ENCODE data around the gene STARD5. TPM values are rescaled to one million over a fixed set of nuclear protein-coding genes. Genes with fewer than 3 reads are reported as not detected.

STARD5 gene
- total and polyA plus RNA-seq, 10 donors: 6.4 to 18.9 (median 10.9) TPM

DNA sequence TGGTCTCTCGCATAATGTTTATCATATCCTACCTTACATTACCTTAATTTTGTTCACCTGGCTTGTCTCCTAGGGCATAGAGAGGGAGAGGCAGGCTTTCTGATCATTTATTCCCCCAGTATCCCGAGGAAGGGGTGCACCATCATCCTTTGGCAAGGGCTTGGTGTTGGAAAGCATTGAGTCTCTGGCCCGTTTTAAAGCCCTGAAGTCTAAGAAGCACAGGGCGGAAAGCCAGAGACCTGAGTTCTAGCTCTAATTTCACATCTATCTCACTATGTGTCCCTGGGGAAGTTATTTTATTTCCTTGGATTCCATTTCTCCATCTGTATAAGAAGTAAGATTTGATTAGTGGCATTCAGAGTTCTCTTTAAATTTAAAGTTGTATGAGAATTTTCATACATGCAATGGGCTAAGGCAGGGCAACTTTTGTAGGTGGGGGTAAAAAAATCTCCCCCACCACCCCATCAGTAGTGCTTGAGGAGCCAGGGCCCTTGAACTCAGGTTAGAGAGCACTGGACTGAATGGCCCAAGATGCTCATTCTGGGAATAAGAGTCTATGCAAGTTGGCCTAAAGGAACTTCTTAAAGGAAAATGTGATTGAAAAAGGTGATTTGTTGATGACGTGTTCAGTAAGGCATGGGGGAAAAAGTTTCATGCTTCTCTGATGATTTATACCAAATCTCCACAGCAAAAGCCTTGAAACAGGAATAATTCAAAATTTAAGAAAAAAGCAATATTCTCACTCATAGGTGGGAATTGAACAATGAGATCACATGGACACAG is 40.0 kb upstream of the STARD5 start:
- DNase-seq: no peak
- TF ChIP-seq, protein P1, sequence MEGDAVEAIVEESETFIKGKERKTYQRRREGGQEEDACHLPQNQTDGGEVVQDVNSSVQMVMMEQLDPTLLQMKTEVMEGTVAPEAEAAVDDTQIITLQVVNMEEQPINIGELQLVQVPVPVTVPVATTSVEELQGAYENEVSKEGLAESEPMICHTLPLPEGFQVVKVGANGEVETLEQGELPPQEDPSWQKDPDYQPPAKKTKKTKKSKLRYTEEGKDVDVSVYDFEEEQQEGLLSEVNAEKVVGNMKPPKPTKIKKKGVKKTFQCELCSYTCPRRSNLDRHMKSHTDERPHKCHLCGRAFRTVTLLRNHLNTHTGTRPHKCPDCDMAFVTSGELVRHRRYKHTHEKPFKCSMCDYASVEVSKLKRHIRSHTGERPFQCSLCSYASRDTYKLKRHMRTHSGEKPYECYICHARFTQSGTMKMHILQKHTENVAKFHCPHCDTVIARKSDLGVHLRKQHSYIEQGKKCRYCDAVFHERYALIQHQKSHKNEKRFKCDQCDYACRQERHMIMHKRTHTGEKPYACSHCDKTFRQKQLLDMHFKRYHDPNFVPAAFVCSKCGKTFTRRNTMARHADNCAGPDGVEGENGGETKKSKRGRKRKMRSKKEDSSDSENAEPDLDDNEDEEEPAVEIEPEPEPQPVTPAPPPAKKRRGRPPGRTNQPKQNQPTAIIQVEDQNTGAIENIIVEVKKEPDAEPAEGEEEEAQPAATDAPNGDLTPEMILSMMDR (IDR thresholded peaks at IDR 0.05 in 8 of 11, conservative IDR thresholded peaks at IDR 0.05 in 3 of 11): no peak
- TF ChIP-seq POLR2AphosphoS5 (IDR thresholded peaks at IDR 0.05): no peak
- TF ChIP-seq POLR2A (IDR thresholded peaks at IDR 0.05): no peak

DNA sequence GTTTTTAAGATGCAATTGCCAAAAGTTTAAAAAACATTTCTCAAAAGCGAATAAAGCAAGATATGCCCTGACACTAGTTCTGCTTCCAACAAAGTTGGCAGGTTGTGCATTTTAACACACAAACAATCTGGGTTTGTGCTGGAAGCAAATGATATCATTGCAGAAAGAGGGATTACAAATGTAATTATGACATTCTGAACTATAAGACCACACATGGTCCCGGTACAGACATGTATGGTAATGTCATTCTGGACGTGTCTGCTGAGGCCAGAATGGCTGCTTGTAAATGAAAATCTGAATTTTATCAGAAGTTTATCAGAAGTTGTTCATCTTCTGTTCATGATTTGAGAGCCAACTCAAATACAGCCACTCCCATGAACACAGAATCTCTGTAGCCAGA is 39.3 kb upstream of the STARD5 start:
- H3K36me3 ChIP-seq: peaks cover 0 to 23% (median 0%) of the 10 kb centered on the region in 6 donors
- no peak overlapping the region for H3K4me3 ChIP-seq
- intact Hi-C loops (cut with DNase I; ENCODE audit: low total_unique reads): no loop called here
- H3K9me3 ChIP-seq: no peaks in the 10 kb centered on the region
- WGBS, 5 donors: 86 to 94% (median 91%) methylated on average over 3 of the region's 3 CpGs
- no peaks in the 10 kb centered on the region for H3K27me3 ChIP-seq (replicated peaks in 1 of 7)
- TF ChIP-seq, protein P1 (IDR thresholded peaks at IDR 0.05 in 8 of 11, conservative IDR thresholded peaks at IDR 0.05 in 3 of 11): no peak
- TF ChIP-seq POLR2A (IDR thresholded peaks at IDR 0.05): no peak
- no peak for TF ChIP-seq POLR2AphosphoS5 (IDR thresholded peaks at IDR 0.05)
- no peaks in the 10 kb centered on the region for H3K4me1 ChIP-seq
- H3K27ac ChIP-seq: no peak overlapping the region
- no peak for DNase-seq

More for the DNA sequence above, 40.0 kb upstream of the STARD5 start:
- H3K36me3 ChIP-seq: peaks cover 0 to 23% (median 0%) of the 10 kb centered on the region in 6 donors
- WGBS, 5 donors: 82 to 92% (median 92%) methylated on average over 5 of the region's 5 CpGs
- no peaks in the 10 kb centered on the region for H3K27me3 ChIP-seq (replicated peaks in 1 of 7)
- no peak overlapping the region for H3K27ac ChIP-seq
- H3K4me3 ChIP-seq: no peak overlapping the region
- intact Hi-C loops (cut with DNase I; ENCODE audit: low total_unique reads): no loop called here
- no peaks in the 10 kb centered on the region for H3K9me3 ChIP-seq
- H3K4me1 ChIP-seq: no peaks in the 10 kb centered on the region

- intact Hi-C loops (cut with DNase I; ENCODE audit: low total_unique reads): no loop called here
- no peak for DNase-seq
- 88 to 97% (median 91%) methylated on average over 11 of the region's 11 CpGs for WGBS, 5 donors
- Histone ChIP-seq H3K27ac (no peak overlapping the region), H3K4me1 (no peaks in the 10 kb centered on the region), H3K4me3 (no peak overlapping the region), H3K27me3 (replicated peaks in 1 of 7) (no peaks in the 10 kb centered on the region), H3K36me3 (peaks cover 0 to 23% (median 0%) of the 10 kb centered on the region in 6 donors), H3K9me3 (no peaks in the 10 kb centered on the region)
- TF ChIP-seq, protein P1 (IDR thresholded peaks at IDR 0.05 in 8 of 11, conservative IDR thresholded peaks at IDR 0.05 in 3 of 11): no peak
- TF ChIP-seq POLR2A (IDR thresholded peaks at IDR 0.05) (no peak), POLR2AphosphoS5 (IDR thresholded peaks at IDR 0.05) (no peak)
Measured at GRCh38 chr15:81362790-81363189, 38.8 kb upstream of the STARD5 start.

GRCh38 chr15:81361891-81362290 is 38.0 kb upstream of the STARD5 start:
- Histone ChIP-seq H3K27me3 (replicated peaks in 1 of 7) (no peaks in the 10 kb centered on the region), H3K4me3 (no peak overlapping the region), H3K36me3 (peaks cover 0 to 23% (median 0%) of the 10 kb centered on the region in 6 donors), H3K4me1 (no peaks in the 10 kb centered on the region), H3K9me3 (no peaks in the 10 kb centered on the region), H3K27ac (no peak overlapping the region)
- DNase-seq: no peak
- TF ChIP-seq POLR2A (IDR thresholded peaks at IDR 0.05) (no peak), POLR2AphosphoS5 (IDR thresholded peaks at IDR 0.05) (no peak)
- TF ChIP-seq, protein P1 (IDR thresholded peaks at IDR 0.05 in 8 of 11, conservative IDR thresholded peaks at IDR 0.05 in 3 of 11): no peak
- intact Hi-C loops (cut with DNase I; ENCODE audit: low total_unique reads): no loop called here
- 90 to 96% (median 95%) methylated on average over 7 of the region's 7 CpGs for WGBS, 5 donors
